H1 (cell line): Measurements from ENCODE around the gene ETS1. TPM values are rescaled to one million over a fixed set of nuclear protein-coding genes. Genes with fewer than 3 reads are reported as not detected.

Source experiments
- CTCF ChIA-PET: fragments of 300-600 bp; sonication (Branson Sonifier 250); formaldehyde crosslinking; loops from one replicate; lab custom pipeline; 2021; ENCODE audit not compliant: partially characterized antibody; lab: Charles Lee
- POLR2A ChIA-PET: fragments of 300-600 bp; sonication (Branson Sonifier 250); formaldehyde crosslinking; loops from one replicate; lab custom pipeline; 2021; ENCODE audit warnings: inconsistent platforms; ENCODE audit not compliant: partially characterized antibody; lab: Charles Lee
- DNase-seq, 2 experiments: peaks; one replicate each; pipeline versions ENCODE4 v3.0.0 to v3.0.0-alpha.2; 2010 to 2022; ENCODE audit warnings: low spot score in 2 of 2, low read depth in 1 of 2, mixed read lengths in 1 of 2
- FAIRE-seq: peaks from 2 replicates; lab custom pipeline; 2011; peaks lifted over from hg19 to GRCh38; lab: Jason Lieb, UNC
- H2AFZ ChIP-seq: 2 replicates; pipeline ENCODE4 v1.8.1; 2012; ENCODE audit warnings: low read length, inconsistent platforms
- H2AK5ac ChIP-seq: 2 replicates; pipeline ENCODE4 v1.6.1; 2013; ENCODE audit warnings: low read depth, low read length
- H2BK120ac ChIP-seq: replicated peaks from 2 replicates; pipeline ENCODE3; 2013; ENCODE audit warnings: low read depth, low read length, inconsistent platforms
- H2BK12ac ChIP-seq: 2 replicates; pipeline ENCODE4 v1.6.1; 2013; ENCODE audit warnings: low read depth, low read length
- H2BK15ac ChIP-seq: 2 replicates; pipeline ENCODE4 v1.6.1; 2013; ENCODE audit warnings: low read length
- H2BK20ac ChIP-seq: 2 replicates; pipeline ENCODE4 v1.6.1; 2013; ENCODE audit warnings: low read length
- H2BK5ac ChIP-seq: 2 replicates; pipeline ENCODE4 v1.6.1; 2013; ENCODE audit warnings: low read depth, low read length
- H3K14ac ChIP-seq: 2 replicates; pipeline ENCODE4 v1.6.1; 2013; ENCODE audit warnings: inconsistent platforms; ENCODE audit not compliant: insufficient read length
- H3K18ac ChIP-seq: 2 replicates; pipeline ENCODE4 v1.6.1; 2013; ENCODE audit warnings: low read length; ENCODE audit errors: extremely low read depth
- H3K23ac ChIP-seq: 2 replicates; pipeline ENCODE4 v1.6.1; 2013; ENCODE audit warnings: inconsistent platforms; ENCODE audit not compliant: insufficient read length
- H3K23me2 ChIP-seq: 2 replicates; pipeline ENCODE4 v1.6.1; 2013; ENCODE audit warnings: low read depth, low read length
- H3K27ac ChIP-seq: 2 replicates; pipeline ENCODE4 v1.6.1; 2011; ENCODE audit warnings: low read depth, low read length, inconsistent platforms
- H3K27me3 ChIP-seq, 4 experiments: replicated peaks in 1 of 4; 1 replicate in 1 of 4; 2 replicates in 3 of 4; pipeline versions ENCODE4 v1.6.1 to v1.8.1; 2011 to 2013; ENCODE audit warnings: low read length in 3 of 4, mild to moderate bottlenecking in 3 of 4, inconsistent platforms in 2 of 4, mixed read lengths in 2 of 4, moderate library complexity in 1 of 4; ENCODE audit not compliant: control insufficient read depth in 3 of 4, insufficient read depth in 3 of 4; ENCODE audit errors: extremely low read depth in 1 of 4
- H3K36me3 ChIP-seq, 4 experiments: 2 replicates each; pipeline versions ENCODE4 v1.6.1 to v1.8.1; 2011 to 2013; ENCODE audit warnings: mild to moderate bottlenecking in 4 of 4, low read length in 3 of 4, moderate library complexity in 2 of 4, control low read depth in 1 of 4, inconsistent platforms in 1 of 4; ENCODE audit not compliant: insufficient read depth in 4 of 4, control insufficient read depth in 2 of 4
- H3K4ac ChIP-seq: replicated peaks from 2 replicates; pipeline ENCODE3; 2013; ENCODE audit warnings: low read length, low read depth, mixed read lengths, inconsistent platforms; ENCODE audit not compliant: insufficient read length
- H3K4me1 ChIP-seq, 4 experiments: replicated peaks in 1 of 4; 1 replicate in 1 of 4; 2 replicates in 3 of 4; pipeline versions ENCODE4 v1.6.1 to v1.8.1; 2011 to 2013; ENCODE audit warnings: low read length in 3 of 4, inconsistent platforms in 2 of 4, mixed read lengths in 1 of 4; ENCODE audit not compliant: insufficient read depth in 4 of 4, control insufficient read depth in 3 of 4
- H3K4me2 ChIP-seq, 2 experiments: 2 replicates each; pipeline versions ENCODE4 v1.6.1 to v1.8.1; 2011 to 2013; ENCODE audit warnings: low read depth in 2 of 2, low read length in 2 of 2, control low read depth in 1 of 2, inconsistent platforms in 1 of 2, mild to moderate bottlenecking in 1 of 2; ENCODE audit not compliant: insufficient read depth in 1 of 2
- H3K4me3 ChIP-seq, 4 experiments: fragments of 200-600, 300-600 bp in 1 of 4; sonication (generic), shearing (Covaris generic), sonication (Bioruptor Twin) in 1 of 4; 2 replicates each; pipeline versions ENCODE4 v1.5.1 to v1.8.1; 2011 to 2016; ENCODE audit warnings: low read length in 4 of 4, low read depth in 3 of 4, control low read depth in 2 of 4, inconsistent platforms in 2 of 4, mild to moderate bottlenecking in 2 of 4, mixed read lengths in 1 of 4, moderate library complexity in 1 of 4; ENCODE audit not compliant: insufficient read depth in 2 of 4; ENCODE audit errors: extremely low read depth in 1 of 4
- H3K56ac ChIP-seq: replicated peaks from 2 replicates; pipeline ENCODE3; 2013; ENCODE audit warnings: low read depth, mild to moderate bottlenecking, mixed read lengths, low read length, inconsistent platforms; ENCODE audit not compliant: insufficient read length
- H3K79me1 ChIP-seq: 2 replicates; pipeline ENCODE4 v1.6.1; 2013; ENCODE audit warnings: low read depth, low read length, control low read depth
- H3K79me2 ChIP-seq, 2 experiments: 2 replicates each; pipeline versions ENCODE4 v1.6.1 to v1.8.1; 2012 to 2013; ENCODE audit warnings: low read length in 2 of 2, mild to moderate bottlenecking in 2 of 2, inconsistent platforms in 1 of 2; ENCODE audit not compliant: insufficient read depth in 2 of 2, control insufficient read depth in 1 of 2
- H3K9ac ChIP-seq, 4 experiments: replicated peaks in 1 of 4; 1 replicate in 1 of 4; 2 replicates in 3 of 4; pipeline versions ENCODE4 v1.6.1 to v1.8.1; 2011 to 2013; ENCODE audit warnings: low read depth in 3 of 4, low read length in 3 of 4, control low read depth in 2 of 4, mild to moderate bottlenecking in 2 of 4, moderate library complexity in 2 of 4, inconsistent platforms in 1 of 4; ENCODE audit errors: extremely low read depth in 1 of 4
- H3K9me3 ChIP-seq, 2 experiments: 2 replicates each; pipeline versions ENCODE4 v1.6.1 to v1.8.1; 2012 to 2013; ENCODE audit warnings: mild to moderate bottlenecking in 2 of 2, moderate library complexity in 2 of 2, control low read depth in 1 of 2, inconsistent platforms in 1 of 2, low read depth in 1 of 2, low read length in 1 of 2, mixed read lengths in 1 of 2; ENCODE audit not compliant: insufficient read depth in 2 of 2
- H4K20me1 ChIP-seq, 2 experiments: replicated peaks in 1 of 2; 2 replicates each; pipeline versions ENCODE3 to v1.8.1; 2011 to 2013; ENCODE audit warnings: inconsistent platforms in 2 of 2, low read length in 2 of 2, mild to moderate bottlenecking in 1 of 2; ENCODE audit not compliant: insufficient read depth in 2 of 2, control insufficient read depth in 1 of 2
- H4K5ac ChIP-seq: 2 replicates; pipeline ENCODE4 v1.6.1; 2013; ENCODE audit warnings: low read length, low read depth, mixed read lengths, inconsistent platforms; ENCODE audit not compliant: insufficient read length
- H4K8ac ChIP-seq: 2 replicates; pipeline ENCODE4 v1.8.0; 2013; ENCODE audit warnings: mild to moderate bottlenecking, moderate library complexity, low read length, inconsistent platforms; ENCODE audit not compliant: insufficient read depth; ENCODE audit errors: extremely low read depth
- H4K91ac ChIP-seq: replicated peaks from 2 replicates; pipeline ENCODE3; 2013; ENCODE audit warnings: low read length, mixed read lengths, inconsistent platforms; ENCODE audit not compliant: insufficient read length
- ATF2 ChIP-seq: IDR thresholded peaks from 2 replicates; pipeline ENCODE4 v1.6.1; 2012; ENCODE audit warnings: low read length, inconsistent platforms
- GABPA ChIP-seq: IDR thresholded peaks from 2 replicates; pipeline ENCODE4 v1.6.1; 2011; ENCODE audit warnings: mild to moderate bottlenecking, low read length, moderate library complexity, borderline replicate concordance; ENCODE audit not compliant: insufficient read depth
- TAF1 ChIP-seq: IDR thresholded peaks from 2 replicates; pipeline ENCODE4 v1.6.1; 2011; ENCODE audit warnings: mild to moderate bottlenecking, low read depth, low read length
- WGBS, 2 experiments: shearing (Covaris generic) in 1 of 2; methylation state at CpG; one replicate each; pipeline versions ENCODE4 v1.1.6 to v1.1.7; 2013 to 2015; ENCODE audit warnings: low lambda C conversion rate in 2 of 2, mixed read lengths in 2 of 2, inconsistent platforms in 1 of 2, low coverage in 1 of 2, missing lambda C conversion rate in 1 of 2; ENCODE audit not compliant: insufficient replicate concordance in 2 of 2, insufficient coverage in 1 of 2, insufficient read length in 1 of 2; ENCODE audit errors: extremely low coverage in 1 of 2, missing lambda C conversion rate in 1 of 2; 5-methylcytosine and 5-hydroxymethylcytosine counted together
- polyA plus RNA-seq, 7 experiments: library from polyadenylated mRNA; depleted of rRNA in 3 of 7; stranded (reverse) in 5 of 7; unstranded in 2 of 7; fragments of >200 nt in 5 of 7; fragments of 200-250 nt in 2 of 7; gene quantifications; 1 replicate in 5 of 7; 2 replicates in 1 of 7; 4 replicates in 1 of 7; pipeline versions ENCODE4 v1.2.1 to v1.2.3, GENCODE V29; 2011 to 2013; ENCODE audit warnings: missing spikeins in 2 of 7, mixed read lengths in 2 of 7
- total RNA-seq: library from RNA; stranded (reverse); fragmentation: NEBNext Ultra II Directional; extraction: Animal tissue kit (Norgen Biotek cat#: 25700); gene quantifications from 2 replicates; pipeline ENCODE4 v1.2.1, GENCODE V29; 2021

Gene ETS1
- total and polyA plus RNA-seq, 2 of the 8 experiments (the other 6 are each of a cell fraction or from before 2014, with no cell fraction given) = 10.0 to 35.3 TPM

GRCh38 chr11:128462189-128462588, 125.2 kb downstream of the ETS1 start:
- Histone ChIP-seq H4K91ac (no peak overlapping the region), H2AK5ac (no peak overlapping the region), H4K8ac (no peak overlapping the region; the same call in 1 of the 2 replicates), H3K4me3 (no peak overlapping the region), H2BK15ac (no peak overlapping the region), H3K79me1 (no peaks in the 10 kb centered on the region), H3K56ac (no peak overlapping the region), H3K4me1 (no peaks in the 10 kb centered on the region), H3K27me3 (no peaks in the 10 kb centered on the region), H3K9me3 (no peaks in the 10 kb centered on the region), H2BK20ac (no peak overlapping the region), H3K79me2 (no peaks in the 10 kb centered on the region), H3K4ac (no peak overlapping the region), H3K14ac (no peak overlapping the region), H2BK12ac (no peak overlapping the region), H2BK5ac (no peak overlapping the region), H3K27ac (no peak overlapping the region), H2BK120ac (no peak overlapping the region), H4K5ac (no peak overlapping the region), H2AFZ (no peak overlapping the region), H3K36me3 (peaks cover 0 to 3% (median 0%) of the 10 kb centered on the region in 4 experiments; a peak in 2 of 8 replicates), H3K18ac (no peak overlapping the region), H3K23me2 (no peaks in the 10 kb centered on the region; the same call in 1 of the 2 replicates), H3K23ac (no peak overlapping the region), H4K20me1 (no peaks in the 10 kb centered on the region), H3K4me2 (no peak overlapping the region), H3K9ac (no peak overlapping the region)
- 98% methylated on average over 13 of the region's 13 CpGs; no CpG with 5 or more reads in 1 of the 2 experiments for WGBS, 2 experiments
- DNase-seq (no peak), FAIRE-seq (no peak)
- POLR2A ChIA-PET = no interaction called here
- CTCF ChIA-PET = interaction anchor here (0.9 to 1.7 kb wide), 2 partner anchors 9 to 170 kb away, joined by 3 to 4 read pairs; no protein-coding TSS in a partner anchor
- TF ChIP-seq TAF1 (no peak), GABPA (no peak), ATF2 (no peak)
